Measurements from ENCODE around the gene HES1.

DNA sequence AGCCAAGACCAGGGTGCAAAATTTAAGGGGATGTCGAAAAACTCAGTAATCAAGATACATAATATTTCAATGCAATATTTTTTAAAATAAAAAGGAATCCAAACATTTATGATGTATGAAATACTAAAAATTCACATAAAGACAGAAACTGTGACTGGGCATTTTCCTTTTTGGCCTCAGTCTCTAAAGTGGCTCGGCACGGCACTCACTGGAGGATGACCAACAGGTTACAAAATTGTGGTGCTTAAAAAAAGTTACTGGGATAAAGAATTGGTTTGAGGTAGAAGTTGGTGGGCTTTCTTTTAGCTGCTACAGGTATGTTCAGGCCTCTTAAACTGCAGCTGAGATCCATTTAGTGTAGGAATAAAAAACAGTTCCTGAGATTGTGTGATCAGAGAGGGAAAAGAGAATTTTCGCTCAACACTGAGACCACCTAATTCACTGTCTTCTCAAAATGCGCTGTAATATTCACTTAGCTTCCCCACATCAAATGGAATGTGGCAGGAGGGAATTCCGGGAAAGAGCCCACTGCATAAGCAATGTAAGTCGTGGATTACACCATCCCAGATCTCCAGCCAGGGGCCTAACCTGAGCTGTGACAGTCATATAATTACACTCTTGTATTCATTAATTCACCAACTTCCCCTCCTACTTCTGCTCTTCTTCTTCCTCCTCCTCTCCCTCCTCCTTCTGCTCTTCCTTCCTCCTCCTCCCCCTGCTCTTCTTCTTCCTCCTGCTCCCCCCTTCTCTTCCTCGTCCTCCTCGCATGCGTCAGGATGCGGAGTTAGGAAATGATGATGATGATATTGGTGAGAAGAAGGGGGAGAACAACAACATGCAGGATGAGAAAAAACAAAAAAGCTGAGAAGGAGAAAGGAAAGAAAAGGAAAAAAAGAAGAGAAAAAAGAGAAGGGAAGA lies 45.9 kb downstream of the HES1 start:
- TF ChIP-seq, protein P1, sequence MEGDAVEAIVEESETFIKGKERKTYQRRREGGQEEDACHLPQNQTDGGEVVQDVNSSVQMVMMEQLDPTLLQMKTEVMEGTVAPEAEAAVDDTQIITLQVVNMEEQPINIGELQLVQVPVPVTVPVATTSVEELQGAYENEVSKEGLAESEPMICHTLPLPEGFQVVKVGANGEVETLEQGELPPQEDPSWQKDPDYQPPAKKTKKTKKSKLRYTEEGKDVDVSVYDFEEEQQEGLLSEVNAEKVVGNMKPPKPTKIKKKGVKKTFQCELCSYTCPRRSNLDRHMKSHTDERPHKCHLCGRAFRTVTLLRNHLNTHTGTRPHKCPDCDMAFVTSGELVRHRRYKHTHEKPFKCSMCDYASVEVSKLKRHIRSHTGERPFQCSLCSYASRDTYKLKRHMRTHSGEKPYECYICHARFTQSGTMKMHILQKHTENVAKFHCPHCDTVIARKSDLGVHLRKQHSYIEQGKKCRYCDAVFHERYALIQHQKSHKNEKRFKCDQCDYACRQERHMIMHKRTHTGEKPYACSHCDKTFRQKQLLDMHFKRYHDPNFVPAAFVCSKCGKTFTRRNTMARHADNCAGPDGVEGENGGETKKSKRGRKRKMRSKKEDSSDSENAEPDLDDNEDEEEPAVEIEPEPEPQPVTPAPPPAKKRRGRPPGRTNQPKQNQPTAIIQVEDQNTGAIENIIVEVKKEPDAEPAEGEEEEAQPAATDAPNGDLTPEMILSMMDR (IDR thresholded peaks at IDR 0.05; ENCODE audit: poor library complexity, severe bottlenecking): no peak
- TF ChIP-seq EZH2 (IDR thresholded peaks at IDR 0.05; ENCODE audit: borderline replicate concordance, insufficient read depth, low read length, poor library complexity, severe bottlenecking) (no peak), TAF1 (IDR thresholded peaks at IDR 0.05; ENCODE audit: low read depth) (no peak), RAD21 (conservative IDR thresholded peaks at IDR 0.05) (no peak)

Data from neural cell (in vitro differentiated cells).